GM23338 (cell line): ENCODE data around the gene KIAA0513. TPM values are rescaled to one million over a fixed set of nuclear protein-coding genes. Genes with fewer than 3 reads are reported as not detected.

Experiments
- ATAC-seq: fragments of 200-7000 bp; cut with Tn5 transposase; 3 replicates; pipeline ENCODE4 v1.9.1; 2020
- DNase-seq: peaks from one replicate; pipeline ENCODE4 v3.0.0-alpha.2; 2015; ENCODE audit warnings: low spot score
- H2AFZ ChIP-seq: fragments of 200-600 bp; sonication (generic); 2 replicates; pipeline ENCODE4 v1.8.0; 2016; ENCODE audit warnings: antibody characterized with exemption, mild to moderate bottlenecking, moderate library complexity
- H3F3A ChIP-seq: fragments of 200-600 bp; sonication (generic); replicated peaks from 2 replicates; pipeline ENCODE4 v1.8.0; 2017; ENCODE audit warnings: antibody characterized with exemption, mixed run types, low read depth
- H3K27ac ChIP-seq: fragments of 200-600 bp; sonication (generic); 2 replicates; pipeline ENCODE4 v1.6.1; 2016; ENCODE audit warnings: low read depth
- H3K27me3 ChIP-seq: fragments of 200-600 bp; sonication (generic); 2 replicates; pipeline ENCODE4 v1.8.0; 2016; ENCODE audit warnings: mild to moderate bottlenecking, mixed run types, moderate library complexity; ENCODE audit not compliant: insufficient read depth
- H3K36me3 ChIP-seq: fragments of 200-600 bp; sonication (generic); 2 replicates; pipeline ENCODE4 v1.8.0; 2016; ENCODE audit warnings: mild to moderate bottlenecking; ENCODE audit not compliant: insufficient read depth
- H3K4me1 ChIP-seq: fragments of 200-600 bp; sonication (generic); 2 replicates; pipeline ENCODE4 v1.8.0; 2016; ENCODE audit warnings: mild to moderate bottlenecking, moderate library complexity; ENCODE audit not compliant: insufficient read depth
- H3K4me2 ChIP-seq: fragments of 200-600 bp; sonication (generic); 2 replicates; pipeline ENCODE4 v1.7.1; 2017; ENCODE audit warnings: mixed run types
- H3K4me3 ChIP-seq: fragments of 200-600 bp; sonication (generic); 2 replicates; pipeline ENCODE4 v1.6.1; 2016; ENCODE audit warnings: mixed run types
- H3K79me2 ChIP-seq: fragments of 200-600 bp; sonication (generic); replicated peaks from 2 replicates; pipeline ENCODE4 v1.8.0; 2017; ENCODE audit warnings: mild to moderate bottlenecking; ENCODE audit not compliant: insufficient read depth
- H3K9me2 ChIP-seq: fragments of 200-600 bp; sonication (generic); 2 replicates; pipeline ENCODE4 v1.8.0; 2017; ENCODE audit not compliant: insufficient read depth
- H4K20me1 ChIP-seq: fragments of 200-600 bp; sonication (generic); replicated peaks from 2 replicates; pipeline ENCODE4 v1.8.0; 2017; ENCODE audit warnings: mild to moderate bottlenecking; ENCODE audit not compliant: insufficient read depth
- H3K27ac Mint-ChIP-seq: 2 replicates; pipeline ENCODE4 v1.8.0; 2020; ENCODE audit warnings: inconsistent platforms, mild to moderate bottlenecking, moderate library complexity, mixed read lengths
- H3K27me3 Mint-ChIP-seq: 3 replicates; pipeline ENCODE4 v1.8.0; 2022; ENCODE audit warnings: low read depth, mild to moderate bottlenecking, moderate library complexity, mixed read lengths, inconsistent platforms; ENCODE audit not compliant: insufficient read depth, poor library complexity
- H3K36me3 Mint-ChIP-seq: 3 replicates; pipeline ENCODE4 v1.8.0; 2021; ENCODE audit warnings: low read depth, mild to moderate bottlenecking, inconsistent platforms, moderate library complexity, mixed read lengths
- H3K4me1 Mint-ChIP-seq: 3 replicates; pipeline ENCODE4 v1.8.0; 2020; ENCODE audit warnings: mild to moderate bottlenecking, inconsistent platforms, mixed read lengths
- H3K4me3 Mint-ChIP-seq: 3 replicates; pipeline ENCODE4 v1.8.0; 2021; ENCODE audit warnings: moderate library complexity, mild to moderate bottlenecking, inconsistent platforms, mixed read lengths
- H3K9me3 Mint-ChIP-seq: 3 replicates; pipeline ENCODE4 v1.8.0; 2020; ENCODE audit warnings: moderate library complexity, mild to moderate bottlenecking, inconsistent platforms, mixed read lengths
- CREB1 ChIP-seq: fragments of 250-450 bp; sonication (Bioruptor Pico); IDR thresholded peaks from 2 replicates; pipeline ENCODE4 v1.5.0; 2020; ENCODE audit warnings: low read depth, mild to moderate bottlenecking, moderate library complexity
- EZH2 ChIP-seq: fragments of 200-600 bp; sonication (generic); IDR thresholded peaks from one replicate; pipeline ENCODE4 v1.8.0; 2017; ENCODE audit warnings: antibody characterized with exemption, mild to moderate bottlenecking, low read depth; ENCODE audit not compliant: unreplicated experiment
- EZH2phosphoT487 ChIP-seq: fragments of 200-600 bp; sonication (generic); IDR thresholded peaks from one replicate; pipeline ENCODE4 v1.8.1; 2018; ENCODE audit warnings: antibody characterized with exemption; ENCODE audit not compliant: unreplicated experiment
- NANOG ChIP-seq: IDR thresholded peaks from 2 replicates; pipeline ENCODE4 v1.6.1; 2016; ENCODE audit warnings: antibody characterized with exemption, borderline replicate concordance
- POLR2AphosphoS5 ChIP-seq: IDR thresholded peaks from 2 replicates; pipeline ENCODE4 v1.6.1; 2016; ENCODE audit warnings: antibody characterized with exemption, low read depth
- REST ChIP-seq: IDR thresholded peaks from one replicate; pipeline ENCODE4 v1.6.1; 2018; ENCODE audit warnings: antibody characterized with exemption; ENCODE audit not compliant: unreplicated experiment
- STAT1 ChIP-seq: IDR thresholded peaks from one replicate; pipeline ENCODE4 v1.6.1; 2016; ENCODE audit warnings: antibody characterized with exemption; ENCODE audit not compliant: unreplicated experiment
- ZNF114 ChIP-seq: fragments of 250-450 bp; sonication (Bioruptor Pico); IDR thresholded peaks from 2 replicates; pipeline ENCODE4 v1.5.0; 2020; ENCODE audit warnings: mild to moderate bottlenecking, moderate library complexity
- ZNF331 ChIP-seq: fragments of 250-450 bp; sonication (Bioruptor Pico); IDR thresholded peaks from 2 replicates; pipeline ENCODE4 v1.5.0; 2020; ENCODE audit warnings: low read depth, mild to moderate bottlenecking, moderate library complexity
- ZNF462 ChIP-seq: fragments of 250-450 bp; sonication (Bioruptor Pico); IDR thresholded peaks from 2 replicates; pipeline ENCODE4 v1.5.0; 2020; ENCODE audit warnings: mild to moderate bottlenecking, moderate library complexity
- polyA plus RNA-seq: library from polyadenylated mRNA; unstranded; fragments of >200 nt; fragmentation: Nextera tagmentation; extraction: Ambion mirVana; gene quantifications from 2 replicates; pipeline ENCODE4 v1.2.1, GENCODE V29; 2016
- total RNA-seq: library from RNA; depleted of rRNA; stranded (reverse); fragments of >200 nt; shearing (Covaris generic); gene quantifications from 2 replicates; pipeline ENCODE4 v1.2.3, GENCODE V29; 2014

KIAA0513 gene
- total and polyA plus RNA-seq, 2 experiments from 2014 or later = 2.1 to 8.7 TPM

GRCh38 chr16:85094176-85094805 is 66.7 kb downstream of the KIAA0513 start:
- peaks cover 9% of the 10 kb centered on the region; the same call in 2 of the 3 replicates for H3K4me1 Mint-ChIP-seq
- peaks cover 5% of the 10 kb centered on the region for H3K27me3 Mint-ChIP-seq
- no peaks in the 10 kb centered on the region for H3F3A ChIP-seq
- no peaks in the 10 kb centered on the region for H3K36me3 Mint-ChIP-seq
- DNase-seq = no peak
- no peak overlapping the region for H3K4me3 ChIP-seq
- H2AFZ ChIP-seq = no peak overlapping the region
- H3K4me3 Mint-ChIP-seq = no peak overlapping the region
- H3K9me3 Mint-ChIP-seq = no peaks in the 10 kb centered on the region
- TF ChIP-seq ZNF462 (CRISPR knock-in tag) = no peak
- TF ChIP-seq NANOG = no peak
- TF ChIP-seq STAT1 = no peak
- no peak for TF ChIP-seq CREB1 (CRISPR knock-in tag)
- TF ChIP-seq POLR2AphosphoS5 = no peak
- H3K79me2 ChIP-seq = no peaks in the 10 kb centered on the region
- H3K4me1 ChIP-seq = 0 out of 2 replicates have a peak, but pooled peaks cover 3% of the 10 kb centered on the region
- no peak for ATAC-seq
- no peaks in the 10 kb centered on the region for H3K9me2 ChIP-seq
- H3K4me2 ChIP-seq = no peak overlapping the region
- H3K27ac Mint-ChIP-seq = no peak overlapping the region
- no peaks in the 10 kb centered on the region for H3K27me3 ChIP-seq
- no peak overlapping the region for H3K27ac ChIP-seq
- H4K20me1 ChIP-seq = no peaks in the 10 kb centered on the region
- no peaks in the 10 kb centered on the region for H3K36me3 ChIP-seq

GRCh38 chr16:85094812-85095211 is 67.2 kb downstream of the KIAA0513 start:
- Histone ChIP-seq H3K27me3 (no peaks in the 10 kb centered on the region), H4K20me1 (no peaks in the 10 kb centered on the region), H3K27ac (no peak overlapping the region), H3K36me3 (no peaks in the 10 kb centered on the region), H3K4me2 (no peak overlapping the region), H3K4me3 (no peak overlapping the region), H3K4me1 (0 out of 2 replicates have a peak, but pooled peaks cover 3% of the 10 kb centered on the region), H3K9me2 (no peaks in the 10 kb centered on the region), H3F3A (no peaks in the 10 kb centered on the region), H2AFZ (no peak overlapping the region), H3K79me2 (no peaks in the 10 kb centered on the region)
- ATAC-seq (no peak), DNase-seq (no peak)
- Mint-ChIP-seq H3K9me3 (no peaks in the 10 kb centered on the region), H3K27ac (no peak overlapping the region), H3K4me1 (peaks cover 6% of the 10 kb centered on the region; the same call in 2 of the 3 replicates), H3K4me3 (no peak overlapping the region), H3K27me3 (peaks cover 4% of the 10 kb centered on the region), H3K36me3 (no peaks in the 10 kb centered on the region)
- TF ChIP-seq ZNF331 (CRISPR knock-in tag) (no peak), REST (no peak), ZNF114 (CRISPR knock-in tag) (no peak), STAT1 (no peak), EZH2 (no peak), POLR2AphosphoS5 (no peak), EZH2phosphoT487 (no peak), CREB1 (CRISPR knock-in tag) (no peak), NANOG (no peak)
